Measurements from ENCODE around the gene RFLNA.

Gene RFLNA

GRCh38 chr12:124309744-124310143, 14.9 kb downstream of the RFLNA start:
- TF ChIP-seq CTCF (IDR thresholded peaks at IDR 0.05; ENCODE audit: low read depth, low read length) = no peak
- Histone ChIP-seq H3K36me3 (no peaks in the 10 kb centered on the region), H3K4me3 (ENCODE audit: low read depth, low read length) (no peak overlapping the region), H3K27me3 (ENCODE audit: insufficient read depth, low read depth, severe bottlenecking) (no peaks in the 10 kb centered on the region), H3K27ac (no peak overlapping the region), H3K9me3 (ENCODE audit: severe bottlenecking) (no peaks in the 10 kb centered on the region)
- DNase-seq = no peak

- Histone ChIP-seq H3K27me3 (ENCODE audit: insufficient read depth, low read depth, severe bottlenecking) (no peaks in the 10 kb centered on the region), H3K4me3 (ENCODE audit: low read depth, low read length) (no peak overlapping the region), H3K27ac (no peak overlapping the region), H3K36me3 (no peaks in the 10 kb centered on the region), H3K9me3 (ENCODE audit: severe bottlenecking) (no peaks in the 10 kb centered on the region)
- DNase-seq = no peak
- no peak for TF ChIP-seq CTCF (IDR thresholded peaks at IDR 0.05; ENCODE audit: low read depth, low read length)
Measured at GRCh38 chr12:124310178-124310577, 15.3 kb downstream of the RFLNA start.

GRCh38 chr12:124310785-124311184, 15.9 kb downstream of the RFLNA start:
- H3K27ac ChIP-seq = no peak overlapping the region
- no peak for DNase-seq
- H3K4me3 ChIP-seq (ENCODE audit: low read depth, low read length) = no peak overlapping the region
- H3K36me3 ChIP-seq = no peaks in the 10 kb centered on the region
- no peak for TF ChIP-seq CTCF (IDR thresholded peaks at IDR 0.05; ENCODE audit: low read depth, low read length)
- H3K9me3 ChIP-seq (ENCODE audit: severe bottlenecking) = no peaks in the 10 kb centered on the region
- no peaks in the 10 kb centered on the region for H3K27me3 ChIP-seq (ENCODE audit: insufficient read depth, low read depth, severe bottlenecking)

GRCh38 chr12:124311292-124312109, 16.6 kb downstream of the RFLNA start:
- Histone ChIP-seq H3K4me3 (ENCODE audit: low read depth, low read length) (no peak overlapping the region), H3K36me3 (no peaks in the 10 kb centered on the region), H3K27me3 (ENCODE audit: insufficient read depth, low read depth, severe bottlenecking) (no peaks in the 10 kb centered on the region), H3K27ac (no peak overlapping the region), H3K9me3 (ENCODE audit: severe bottlenecking) (no peaks in the 10 kb centered on the region)
- no peak for TF ChIP-seq CTCF (IDR thresholded peaks at IDR 0.05; ENCODE audit: low read depth, low read length)
- DNase-seq = no peak

- Histone ChIP-seq H3K4me3 (ENCODE audit: low read depth, low read length) (no peak overlapping the region), H3K27me3 (ENCODE audit: insufficient read depth, low read depth, severe bottlenecking) (no peaks in the 10 kb centered on the region), H3K27ac (no peak overlapping the region), H3K9me3 (ENCODE audit: severe bottlenecking) (no peaks in the 10 kb centered on the region), H3K36me3 (no peaks in the 10 kb centered on the region)
- no peak for DNase-seq
- no peak for TF ChIP-seq CTCF (IDR thresholded peaks at IDR 0.05; ENCODE audit: low read depth, low read length)
Measured at GRCh38 chr12:124312601-124313000, 17.7 kb downstream of the RFLNA start.

GRCh38 chr12:124314207-124314606, 19.3 kb downstream of the RFLNA start:
- Histone ChIP-seq H3K9me3 (ENCODE audit: severe bottlenecking) (no peaks in the 10 kb centered on the region), H3K27ac (no peak overlapping the region), H3K4me3 (ENCODE audit: low read depth, low read length) (no peak overlapping the region), H3K27me3 (ENCODE audit: insufficient read depth, low read depth, severe bottlenecking) (no peaks in the 10 kb centered on the region), H3K36me3 (no peaks in the 10 kb centered on the region)
- TF ChIP-seq CTCF (IDR thresholded peaks at IDR 0.05; ENCODE audit: low read depth, low read length) = no peak
- DNase-seq = no peak

All from WERI-Rb-1 (cell line).